ENCODE results near the gene TRIM29.
A peak's percentile ranks its signal among the peaks of the same experiment; 100 is the strongest.
"Not testable (repeated sequence)": the region's sequence is repeated elsewhere in the genome, so short reads cannot be mapped to it uniquely, and the experiment has no call there.

TRIM29 gene

DNA sequence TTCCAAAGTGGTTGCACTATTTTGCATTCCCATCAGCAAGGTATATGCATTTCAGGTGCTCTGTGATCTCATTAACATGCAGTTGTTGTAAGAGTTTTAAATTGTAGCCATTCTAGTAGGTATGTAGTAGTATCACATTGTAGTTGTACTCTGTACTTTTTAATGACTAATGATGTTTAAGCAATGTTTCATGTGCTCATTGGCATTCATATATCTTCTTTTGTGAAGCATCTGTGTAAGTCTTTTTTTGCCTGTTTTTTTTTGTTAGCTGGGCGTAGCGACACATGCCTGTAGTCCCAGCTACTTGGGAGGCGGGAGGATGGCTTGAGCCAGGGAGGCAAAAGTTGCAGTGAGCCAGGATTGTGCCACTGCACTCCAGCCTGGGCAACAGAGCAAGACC is 11.3 kb upstream of the TRIM29 start:
- Mint-ChIP-seq H3K9me3 (peaks cover 7 to 14% of the 10 kb centered on the region in 2 donors), H3K27me3 (peaks cover 73% of the 10 kb centered on the region), H3K4me1 (no peaks in the 10 kb centered on the region), H3K4me3 (no peak overlapping the region), H3K27ac (no peak overlapping the region)
- DNase-seq, result no peak
- no peak for ATAC-seq

DNA sequence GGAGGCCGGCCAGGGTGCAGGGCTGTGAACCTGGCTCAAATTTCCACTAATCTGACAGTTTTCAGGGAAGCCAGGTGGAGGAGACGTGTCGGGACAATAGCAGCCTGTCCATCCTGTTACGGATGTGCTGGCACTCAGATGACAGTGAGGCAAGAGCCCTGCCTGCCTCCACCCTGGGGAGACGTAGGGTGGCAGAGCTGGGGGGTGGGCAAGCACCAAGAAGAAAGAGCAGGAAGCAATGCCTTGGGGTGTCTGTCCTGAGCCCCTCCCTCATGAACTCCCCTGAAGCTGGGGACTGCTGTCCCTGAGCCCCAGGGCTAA is 10.0 kb upstream of the TRIM29 start:
- DNase-seq (no peak), ATAC-seq (no peak)
- Mint-ChIP-seq H3K4me1 (no peaks in the 10 kb centered on the region), H3K27me3 (peaks cover 68% of the 10 kb centered on the region), H3K27ac (no peak overlapping the region), H3K4me3 (no peak overlapping the region), H3K9me3 (peaks cover 7 to 14% of the 10 kb centered on the region in 2 donors)

DNA sequence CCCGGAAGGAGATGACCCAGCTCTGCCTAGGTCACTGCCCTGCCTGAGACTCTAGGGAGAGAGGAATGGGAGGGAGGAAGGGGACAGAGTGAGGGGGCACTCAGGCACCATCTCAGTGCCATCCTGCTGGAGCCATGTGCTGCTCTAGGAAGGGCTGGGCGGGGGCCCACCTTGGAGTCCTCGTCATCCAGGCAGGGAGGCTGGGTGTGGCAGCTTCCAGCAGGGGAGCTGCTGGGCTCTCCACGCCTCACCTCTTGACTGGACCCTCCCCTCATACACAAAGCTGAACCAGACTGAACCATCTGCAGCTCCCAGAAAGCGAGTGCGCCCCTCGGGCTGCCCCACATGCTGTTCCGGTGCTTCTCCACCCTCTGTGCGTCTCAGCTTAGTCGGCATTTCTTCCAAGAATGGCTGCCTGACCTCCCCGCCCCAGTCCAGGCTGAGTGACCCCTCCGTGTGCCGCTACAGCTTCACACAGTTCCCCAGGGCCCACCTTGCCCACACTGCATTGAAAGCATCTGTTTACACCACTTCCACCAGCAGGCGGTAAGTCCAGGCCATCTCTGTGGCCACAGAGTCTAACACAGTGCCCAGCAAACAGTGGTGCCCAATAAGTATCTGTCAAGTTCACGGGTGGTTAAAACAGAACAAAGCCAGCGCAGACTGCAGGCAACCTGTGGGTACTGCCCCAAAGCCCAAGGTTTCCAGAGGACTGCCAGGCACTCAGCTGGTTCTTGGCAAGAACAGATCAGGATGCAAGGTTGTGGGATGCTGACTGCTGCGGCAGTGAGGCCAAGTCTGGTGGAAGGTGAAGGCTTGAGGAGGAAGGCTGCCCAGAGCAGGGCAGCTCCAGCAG is 9.4 kb upstream of the TRIM29 start:
- DNase-seq (no peak), ATAC-seq (no peak)
- no peak overlapping the region for H3K4me3 Mint-ChIP-seq
- H3K27ac Mint-ChIP-seq, result peak overlapping the region in 1 of 2 donors; percentile 70
- peaks cover 68% of the 10 kb centered on the region for H3K27me3 Mint-ChIP-seq
- H3K9me3 Mint-ChIP-seq, result peaks cover 7 to 14% of the 10 kb centered on the region in 2 donors
- no peaks in the 10 kb centered on the region for H3K4me1 Mint-ChIP-seq

DNA sequence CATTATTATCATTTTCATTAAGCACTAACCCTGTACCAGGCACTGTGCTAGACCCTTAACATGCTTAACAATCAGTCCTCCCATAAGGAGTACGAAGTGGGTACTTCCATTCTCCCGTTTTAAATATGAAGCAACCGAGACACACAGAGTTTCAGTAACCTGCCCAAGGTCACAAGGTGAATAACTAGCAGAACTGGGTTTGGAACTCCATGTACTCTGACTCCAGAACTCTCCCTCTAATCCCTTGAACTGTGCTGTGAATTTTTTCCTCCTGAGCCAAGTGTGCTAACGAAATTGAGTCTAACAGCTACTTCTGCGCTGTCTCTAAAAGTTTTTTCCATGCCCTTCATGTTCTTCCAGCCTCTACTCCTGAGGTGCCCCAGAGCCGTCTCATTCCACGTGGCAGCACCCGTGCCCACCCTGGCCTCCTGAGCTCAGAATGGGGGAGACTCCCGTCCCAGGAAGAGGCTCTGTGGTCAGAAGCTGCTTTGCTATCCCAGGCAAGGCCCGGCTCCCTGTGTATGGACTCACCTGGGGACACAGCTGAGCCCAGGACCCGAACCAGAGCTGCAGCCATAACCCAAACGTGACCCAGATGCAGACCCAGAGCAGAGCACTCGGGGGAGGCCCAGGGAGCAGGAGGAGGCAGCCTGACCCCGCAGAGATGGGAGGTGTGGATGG is 8.6 kb upstream of the TRIM29 start:
- no peak for ATAC-seq

DNA sequence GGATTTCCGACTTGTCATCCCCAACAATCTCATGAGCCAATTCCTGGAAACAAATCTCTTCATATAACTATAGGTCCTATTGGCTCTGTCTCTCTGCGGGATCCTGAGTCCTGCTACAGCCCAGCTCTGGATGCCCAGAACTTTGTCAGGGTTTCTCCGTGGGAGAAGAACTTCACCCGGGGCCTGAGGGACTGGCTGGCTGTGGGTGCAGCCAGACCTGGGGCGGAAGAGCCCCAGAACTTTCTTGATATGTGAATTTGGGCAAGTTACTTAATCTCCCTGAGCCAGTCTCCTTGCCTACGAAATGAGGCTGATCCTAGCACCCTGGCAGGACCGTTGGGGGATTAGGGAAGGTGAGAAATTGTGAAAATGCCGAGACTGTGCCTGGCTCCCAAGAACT is 6.6 kb upstream of the TRIM29 start:
- no peaks in the 10 kb centered on the region for H3K9me3 Mint-ChIP-seq
- peak overlapping the region in 1 of 2 donors; percentile 49 for H3K27ac Mint-ChIP-seq
- ATAC-seq (no peak), DNase-seq (no peak)
- no peaks in the 10 kb centered on the region for H3K4me1 Mint-ChIP-seq
- H3K27me3 Mint-ChIP-seq, result peaks cover 72% of the 10 kb centered on the region
- no peak overlapping the region for H3K4me3 Mint-ChIP-seq

More for the DNA sequence above, 8.6 kb upstream of the TRIM29 start:
- no peak for DNase-seq
- Mint-ChIP-seq H3K4me1 (no peaks in the 10 kb centered on the region), H3K4me3 (no peak overlapping the region), H3K9me3 (peaks cover 4 to 14% of the 10 kb centered on the region in 2 donors), H3K27me3 (peaks cover 74% of the 10 kb centered on the region), H3K27ac (no peak overlapping the region)

DNA sequence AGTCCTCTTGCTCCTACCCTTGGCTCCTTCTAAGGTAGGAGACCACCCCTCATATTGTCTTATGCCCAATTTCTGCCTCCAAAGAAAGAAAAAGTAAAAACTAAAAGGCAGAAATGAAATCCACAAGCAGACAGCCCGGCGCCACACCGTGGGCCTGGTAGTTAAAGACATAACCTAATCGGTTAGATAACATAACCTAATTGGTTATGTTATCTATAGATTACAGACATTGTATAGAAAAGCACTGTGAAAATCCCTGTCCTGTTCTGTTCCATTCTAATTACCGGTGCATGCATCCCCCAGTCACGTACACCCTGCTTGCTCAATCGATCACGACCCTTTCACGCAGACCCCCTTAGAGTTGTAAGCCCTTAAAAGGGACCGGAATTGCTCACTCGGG is 5.6 kb upstream of the TRIM29 start:
- DNase-seq, ATAC-seq, H3K9me3 Mint-ChIP-seq, H3K4me1 Mint-ChIP-seq, H3K27ac Mint-ChIP-seq, H3K4me3 Mint-ChIP-seq: not testable (repeated sequence)
- peaks cover 64% of the 10 kb centered on the region for H3K27me3 Mint-ChIP-seq

DNA sequence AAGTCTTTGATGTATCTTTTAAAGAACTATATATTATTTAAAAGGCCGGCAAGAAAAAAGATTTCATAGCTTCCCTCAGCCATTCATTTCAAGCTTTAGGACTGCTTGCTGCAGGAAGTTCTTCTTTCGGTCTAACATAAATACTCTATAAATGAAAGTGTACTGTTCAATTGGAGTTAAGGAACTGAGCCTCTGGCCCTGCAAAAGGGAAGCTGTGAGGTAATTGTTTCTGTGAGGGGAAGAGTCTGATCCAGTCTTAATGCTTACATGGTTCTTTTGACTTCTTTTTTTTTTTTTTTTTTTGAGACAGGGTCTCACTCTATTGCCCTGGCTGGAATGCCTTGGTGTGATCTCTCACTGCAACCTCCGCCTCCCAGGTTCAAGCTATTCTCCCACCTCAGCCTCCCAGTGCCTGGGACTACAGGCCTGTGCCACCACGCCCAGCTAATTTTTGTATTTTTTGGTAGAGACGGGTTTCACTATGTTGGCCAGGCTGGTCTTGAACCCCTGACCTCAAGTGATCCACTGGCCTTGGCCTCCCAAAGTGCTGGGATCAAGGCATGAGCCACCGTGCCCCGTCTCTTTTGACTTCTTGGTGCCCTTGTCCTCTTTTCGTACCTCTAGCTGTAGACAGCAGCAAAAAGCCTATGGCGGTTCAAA is 4.7 kb upstream of the TRIM29 start:
- Mint-ChIP-seq H3K4me1 (no peaks in the 10 kb centered on the region), H3K4me3 (no peak overlapping the region), H3K27me3 (peaks cover 55% of the 10 kb centered on the region), H3K9me3 (no peaks in the 10 kb centered on the region), H3K27ac (no peak overlapping the region)
- DNase-seq, result no peak
- ATAC-seq, result no peak

DNA sequence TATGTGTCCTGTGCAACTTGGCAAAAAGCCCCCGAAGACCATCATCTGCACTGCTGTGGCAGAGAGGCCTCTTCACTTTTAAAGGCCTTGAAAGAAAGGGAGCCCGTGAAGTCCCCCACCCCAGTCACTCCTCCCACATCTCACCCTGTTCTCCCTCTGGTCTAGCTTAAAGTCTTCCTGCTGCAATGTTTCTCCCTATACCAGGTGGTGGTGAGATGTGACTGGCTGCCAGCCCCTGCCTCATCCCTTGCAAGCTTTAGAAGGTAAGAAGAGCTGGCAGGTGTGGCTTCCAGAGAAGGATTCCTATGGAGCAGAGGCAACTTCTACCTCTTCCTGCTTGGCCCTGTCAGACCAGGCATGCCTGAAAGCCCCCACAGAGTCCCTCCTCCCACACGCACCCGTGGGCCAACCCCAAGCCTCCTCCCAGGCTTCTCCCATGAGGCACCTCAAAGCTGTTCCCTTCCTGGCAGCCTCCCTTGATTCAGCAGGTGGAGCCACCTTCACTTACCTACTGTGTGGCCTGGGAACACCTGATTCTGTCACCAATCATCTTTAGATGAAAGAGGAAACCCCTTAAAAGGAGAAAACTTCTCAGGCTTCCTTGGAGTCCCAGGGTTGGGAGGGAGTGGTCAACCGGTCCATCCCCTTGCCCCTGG is 4.0 kb upstream of the TRIM29 start:
- H3K4me1 Mint-ChIP-seq, result no peaks in the 10 kb centered on the region
- no peak for DNase-seq
- peaks cover 49% of the 10 kb centered on the region for H3K27me3 Mint-ChIP-seq
- ATAC-seq, result no peak
- H3K4me3 Mint-ChIP-seq, result no peak overlapping the region
- no peaks in the 10 kb centered on the region for H3K9me3 Mint-ChIP-seq
- no peak overlapping the region for H3K27ac Mint-ChIP-seq

DNA sequence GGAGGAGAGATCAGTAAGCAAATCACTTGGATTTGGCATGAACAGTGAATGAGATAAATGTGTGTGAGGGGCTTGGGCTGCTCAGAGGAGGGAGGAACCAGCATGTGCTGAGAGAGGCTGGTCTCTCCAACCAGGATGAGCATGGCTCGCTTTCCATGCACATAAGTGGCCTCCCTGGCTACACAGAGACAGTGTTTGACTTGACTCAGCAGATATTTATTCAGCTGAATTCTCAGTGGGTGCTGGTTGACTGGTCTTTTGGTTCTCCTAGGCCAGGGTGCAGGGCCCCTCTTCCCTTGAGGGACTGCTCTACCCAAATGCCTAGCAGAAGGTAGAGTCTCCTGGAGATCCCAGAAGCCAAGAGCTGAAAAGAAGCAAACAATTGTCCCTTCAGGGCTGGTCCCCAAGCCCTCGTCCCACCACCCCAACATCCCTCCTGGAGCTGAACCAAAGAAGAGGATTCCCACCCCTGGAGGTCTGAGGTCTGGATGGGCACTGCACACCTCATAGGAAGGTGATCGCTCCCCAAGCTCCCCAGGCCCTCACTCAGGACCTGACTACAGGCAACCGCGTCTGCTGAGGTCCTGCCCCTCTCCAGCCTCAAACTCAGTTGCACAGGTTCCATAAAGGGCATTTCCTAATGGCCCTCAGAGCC is 3.3 kb upstream of the TRIM29 start:
- ATAC-seq, result no peak
- Mint-ChIP-seq H3K4me1 (no peaks in the 10 kb centered on the region), H3K27me3 (peaks cover 42% of the 10 kb centered on the region), H3K27ac (no peak overlapping the region), H3K9me3 (no peaks in the 10 kb centered on the region), H3K4me3 (no peak overlapping the region)
- DNase-seq, result no peak

DNA sequence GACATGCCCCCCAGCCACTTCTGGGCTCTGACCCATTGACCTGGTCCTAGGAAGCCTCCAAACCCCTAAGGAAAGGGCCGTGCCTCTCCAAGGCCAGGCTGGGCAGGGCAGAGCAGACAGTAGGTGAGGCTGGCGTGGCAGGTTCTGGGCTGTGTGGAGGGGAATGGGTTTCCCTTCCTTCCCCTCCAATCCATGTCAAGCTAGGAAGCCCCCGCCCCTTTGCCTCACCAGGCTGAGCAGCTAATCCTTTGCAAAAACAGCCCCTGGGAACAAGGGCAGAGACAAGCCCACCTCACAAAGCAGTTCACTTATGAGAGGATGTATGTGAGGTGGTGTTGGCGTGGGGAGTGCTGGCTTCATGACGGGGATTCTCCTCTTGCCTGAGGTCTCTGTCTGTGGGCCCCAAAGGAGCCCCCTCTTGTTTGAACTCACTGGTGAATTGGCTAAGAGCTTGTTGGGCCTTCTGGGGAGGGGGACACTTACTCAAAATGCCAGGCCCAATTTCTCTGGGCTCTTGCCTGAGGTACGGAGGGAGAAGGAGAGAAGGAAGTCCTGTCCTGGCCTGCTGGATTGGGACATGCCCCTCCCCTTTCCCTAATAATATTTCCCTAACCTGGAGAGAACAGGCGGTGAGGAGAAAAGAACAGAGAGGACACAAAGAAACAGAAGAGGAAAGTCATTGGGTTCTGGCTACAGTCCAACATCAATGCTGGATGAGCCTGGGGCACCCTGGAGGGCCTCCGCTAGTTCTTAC is 1.6 kb upstream of the TRIM29 start:
- DNase-seq (no peak), ATAC-seq (no peak)
- Mint-ChIP-seq H3K4me3 (no peak overlapping the region), H3K27ac (no peak overlapping the region), H3K27me3 (peaks cover 25% of the 10 kb centered on the region), H3K4me1 (no peaks in the 10 kb centered on the region), H3K9me3 (no peaks in the 10 kb centered on the region)

DNA sequence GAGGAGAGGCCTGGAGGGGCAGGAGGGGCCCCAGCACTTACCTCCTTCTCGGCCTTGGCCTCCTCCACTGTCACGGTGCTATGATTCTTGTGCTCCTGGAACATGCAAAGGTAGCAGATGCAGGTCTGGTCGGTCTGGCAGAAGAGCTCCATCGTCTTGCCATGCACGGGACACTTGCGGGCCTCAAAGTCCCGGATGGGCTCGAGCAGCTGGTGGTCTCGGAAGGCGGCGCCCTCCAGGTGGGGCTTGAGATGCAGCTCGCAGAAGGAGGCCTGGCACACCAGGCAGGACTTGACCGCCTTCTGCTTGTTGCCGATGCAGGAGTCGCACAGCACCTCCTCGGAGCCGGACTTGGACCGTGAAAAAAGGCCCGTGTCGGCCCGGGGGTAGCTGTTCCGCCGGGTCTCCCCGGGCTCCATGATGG is 714 bp downstream of the TRIM29 start:
- ATAC-seq, result no peak
- no peak overlapping the region for H3K4me3 Mint-ChIP-seq
- DNase-seq, result no peak
- H3K27ac Mint-ChIP-seq, result no peak overlapping the region
- H3K9me3 Mint-ChIP-seq, result no peaks in the 10 kb centered on the region
- no peaks in the 10 kb centered on the region for H3K4me1 Mint-ChIP-seq
- H3K27me3 Mint-ChIP-seq, result peaks cover 22% of the 10 kb centered on the region

DNA sequence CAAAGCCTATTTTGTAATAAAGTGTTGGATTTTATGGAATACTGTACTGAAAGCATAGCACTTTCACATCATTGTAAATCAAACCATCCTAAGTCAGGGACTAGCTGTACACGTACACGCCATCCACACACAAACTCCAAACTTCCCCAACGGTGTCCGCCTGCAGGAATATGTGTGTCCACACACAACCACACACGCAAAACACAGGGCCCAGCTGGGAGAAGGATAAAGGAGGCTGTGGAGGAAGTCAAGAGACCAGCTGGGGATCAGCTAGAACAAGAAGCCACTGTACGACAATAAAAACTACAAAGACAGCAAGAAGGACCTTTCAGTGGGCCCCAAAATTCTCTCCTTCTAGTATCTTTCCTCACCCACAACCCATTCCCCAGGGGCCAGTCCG is 1.6 kb downstream of the TRIM29 start:
- no peak overlapping the region for H3K4me3 Mint-ChIP-seq
- H3K27me3 Mint-ChIP-seq, result peaks cover 15% of the 10 kb centered on the region
- ATAC-seq (no peak), DNase-seq (no peak)
- no peak overlapping the region for H3K27ac Mint-ChIP-seq
- H3K9me3 Mint-ChIP-seq, result no peaks in the 10 kb centered on the region
- no peaks in the 10 kb centered on the region for H3K4me1 Mint-ChIP-seq

DNA sequence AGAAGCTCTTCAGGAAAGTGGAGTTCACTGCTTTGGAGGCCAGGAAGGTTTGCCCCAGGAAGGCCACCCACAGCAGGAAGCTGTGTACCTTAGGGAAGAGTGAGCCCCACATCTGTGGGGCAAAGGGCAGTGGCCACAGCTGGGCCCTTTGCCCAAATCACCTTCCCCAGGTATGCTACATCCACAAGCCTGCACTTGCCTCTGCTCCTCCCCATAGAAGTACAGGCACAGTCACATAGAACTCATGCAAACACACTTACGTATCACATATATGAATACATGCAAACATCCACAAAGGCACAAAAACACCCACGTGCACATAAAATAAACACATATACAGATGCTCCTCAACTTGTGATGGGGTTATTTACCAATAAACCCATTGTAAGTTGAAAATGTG is 2.1 kb downstream of the TRIM29 start:
- H3K27ac Mint-ChIP-seq, result no peak overlapping the region
- no peak for ATAC-seq
- H3K4me3 Mint-ChIP-seq, result no peak overlapping the region
- H3K4me1 Mint-ChIP-seq, result no peaks in the 10 kb centered on the region
- no peaks in the 10 kb centered on the region for H3K9me3 Mint-ChIP-seq
- H3K27me3 Mint-ChIP-seq, result peaks cover 15% of the 10 kb centered on the region
- no peak for DNase-seq

DNA sequence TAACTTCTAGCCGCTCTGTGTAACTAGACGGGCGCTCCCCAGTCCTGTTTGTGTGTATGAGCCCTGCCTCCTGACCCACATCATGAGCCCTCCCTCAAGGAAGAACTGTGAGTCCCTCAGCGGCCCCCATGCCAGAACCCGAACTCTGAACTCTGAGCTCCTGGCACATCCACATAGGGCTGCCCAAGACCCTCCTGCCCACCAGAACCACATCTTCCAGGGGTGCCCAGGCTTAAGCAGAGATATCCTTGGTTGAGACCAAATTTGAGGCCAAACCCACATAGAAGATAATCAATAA is 3.0 kb downstream of the TRIM29 start:
- no peak for ATAC-seq
- DNase-seq, result no peak
- Mint-ChIP-seq H3K4me3 (no peak overlapping the region), H3K27me3 (peaks cover 7% of the 10 kb centered on the region), H3K4me1 (no peaks in the 10 kb centered on the region), H3K9me3 (no peaks in the 10 kb centered on the region), H3K27ac (peak overlapping the region in 1 of 2 donors; percentile 23)
